Karpas-422 (cell line): Measurements from ENCODE around the gene NDUFA1. TPM values are rescaled to one million over a fixed set of nuclear protein-coding genes. Genes with fewer than 3 reads are reported as not detected.
"Not testable (repeated sequence)": the region's sequence is repeated elsewhere in the genome, so short reads cannot be mapped to it uniquely, and the experiment has no call there.

Experiments used
- DNase-seq: peaks from one replicate; pipeline ENCODE4 v3.0.0-alpha.2; 2015
- H2AFZ ChIP-seq: fragments of 200-600 bp; sonication (generic); 2 replicates; pipeline ENCODE4 v1.6.1; 2014; ENCODE audit warnings: antibody characterized with exemption, low read length, mixed read lengths
- H3K27ac ChIP-seq: fragments of 200-600 bp; sonication (generic); 2 replicates; pipeline ENCODE4 v1.5.1; 2014; ENCODE audit warnings: mild to moderate bottlenecking, low read length, moderate library complexity
- H3K27me3 ChIP-seq: fragments of 200-600 bp; sonication (generic); 2 replicates; pipeline ENCODE4 v1.6.1; 2014; ENCODE audit warnings: low read length, mixed read lengths
- H3K36me3 ChIP-seq: fragments of 200-600 bp; sonication (generic); 2 replicates; pipeline ENCODE4 v1.6.1; 2014; ENCODE audit warnings: low read length, mixed read lengths; ENCODE audit not compliant: insufficient read depth
- H3K4me1 ChIP-seq: fragments of 200-600 bp; sonication (generic); 2 replicates; pipeline ENCODE4 v1.6.1; 2014; ENCODE audit warnings: mild to moderate bottlenecking, low read length, mixed read lengths
- H3K4me2 ChIP-seq: fragments of 200-600 bp; sonication (generic); 2 replicates; pipeline ENCODE4 v1.6.1; 2014; ENCODE audit warnings: low read length, low read depth, mild to moderate bottlenecking; ENCODE audit not compliant: poor library complexity, severe bottlenecking
- H3K4me3 ChIP-seq: fragments of 200-600 bp; sonication (generic); 2 replicates; pipeline ENCODE4 v1.5.1; 2014; ENCODE audit warnings: mild to moderate bottlenecking, antibody characterized with exemption, low read length, mixed read lengths
- H3K79me2 ChIP-seq: fragments of 200-600 bp; sonication (generic); 2 replicates; pipeline ENCODE4 v1.6.1; 2014; ENCODE audit warnings: mild to moderate bottlenecking, low read length, mixed read lengths
- H3K9ac ChIP-seq: fragments of 200-600 bp; sonication (generic); 2 replicates; pipeline ENCODE4 v1.6.0; 2014; ENCODE audit warnings: low read length
- H3K9me2 ChIP-seq: fragments of 200-600 bp; sonication (generic), shearing (Covaris generic); replicated peaks from 2 replicates; pipeline ENCODE4 v1.6.0; 2014; ENCODE audit warnings: mild to moderate bottlenecking, low read length, moderate library complexity; ENCODE audit not compliant: insufficient read depth
- H3K9me3 ChIP-seq: fragments of 300-700, 200-600 bp; sonication (generic); 2 replicates; pipeline ENCODE4 v1.6.1; 2014; ENCODE audit warnings: low read length, mixed read lengths
- H4K20me1 ChIP-seq: fragments of 200-600 bp; sonication (generic); 2 replicates; pipeline ENCODE4 v1.6.1; 2014; ENCODE audit warnings: mild to moderate bottlenecking, antibody characterized with exemption, low read length, low read depth; ENCODE audit not compliant: insufficient read depth
- total RNA-seq: library from RNA; depleted of rRNA; stranded (reverse); fragments of >200 nt; shearing (Covaris generic); gene quantifications from 2 replicates; pipeline ENCODE4 v1.2.3, GENCODE V29; 2014; ENCODE audit warnings: low replicate concordance

The NDUFA1 gene
- total RNA-seq, 1 experiment from 2014 or later, result 150 TPM

DNA sequence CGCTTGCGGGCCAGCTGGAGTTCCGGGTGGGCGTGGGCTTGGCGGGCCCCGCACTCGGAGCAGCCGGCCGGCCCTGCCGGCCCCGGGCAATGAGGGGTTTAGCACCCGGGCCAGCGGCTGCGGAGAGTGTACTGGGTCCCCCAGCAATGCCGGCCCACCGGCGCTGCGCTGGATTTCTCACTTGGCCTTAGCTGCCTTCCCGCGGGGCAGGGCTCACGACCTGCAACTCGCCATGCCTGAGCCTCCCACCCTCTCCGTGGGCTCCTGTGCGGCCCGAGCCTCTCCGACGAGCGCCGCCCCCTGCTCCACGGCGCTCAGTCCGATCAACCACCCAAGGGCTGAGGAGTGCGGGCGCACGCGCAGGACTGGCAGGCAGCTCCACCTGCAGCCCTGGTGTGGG is 19.0 kb downstream of the NDUFA1 start:
- not testable (repeated sequence) for H2AFZ ChIP-seq, H3K36me3 ChIP-seq, H4K20me1 ChIP-seq, H3K4me3 ChIP-seq, H3K27me3 ChIP-seq, H3K4me2 ChIP-seq, H3K79me2 ChIP-seq, DNase-seq, H3K9me2 ChIP-seq, H3K27ac ChIP-seq, H3K9ac ChIP-seq, H3K9me3 ChIP-seq, H3K4me1 ChIP-seq

DNA sequence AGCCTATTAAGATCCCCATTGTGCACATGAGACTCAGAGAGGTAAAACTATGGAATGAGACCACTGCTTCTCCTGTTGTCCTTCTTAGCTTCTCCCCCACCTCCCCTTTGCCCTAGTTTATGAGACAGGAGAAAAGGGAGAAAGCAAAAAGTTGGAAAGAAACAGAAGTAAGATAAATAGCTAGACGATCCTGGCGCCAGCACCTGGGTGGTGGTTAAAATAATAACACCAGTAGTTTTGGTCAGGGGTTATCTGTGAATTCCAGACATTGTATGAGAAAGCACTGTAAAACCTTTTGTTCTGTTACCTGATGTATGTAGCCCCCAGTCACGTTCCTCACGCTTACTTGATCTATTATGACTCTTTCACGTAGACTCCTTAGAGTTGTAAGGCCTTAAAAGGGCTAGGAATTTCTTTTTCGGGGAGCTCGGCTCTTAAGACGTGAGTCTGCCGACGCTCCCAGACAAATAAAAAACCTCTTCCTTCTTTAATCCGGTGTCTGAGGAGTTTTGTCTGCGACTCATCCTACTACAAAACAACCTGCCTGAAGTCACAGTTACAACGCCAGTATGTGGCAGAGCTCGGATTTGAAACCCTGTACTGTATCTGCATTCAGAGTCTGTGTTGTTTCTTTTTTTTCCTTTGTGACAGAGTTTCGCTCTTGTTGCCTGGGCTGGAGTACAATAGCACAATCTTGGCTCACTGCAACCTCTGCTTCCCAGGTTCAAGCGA is 20.5 kb downstream of the NDUFA1 start:
- not testable (repeated sequence) for H3K9me2 ChIP-seq, H3K4me1 ChIP-seq, H3K4me2 ChIP-seq, H3K27ac ChIP-seq, H2AFZ ChIP-seq, H3K9me3 ChIP-seq, H4K20me1 ChIP-seq, H3K36me3 ChIP-seq, H3K79me2 ChIP-seq, H3K4me3 ChIP-seq, H3K9ac ChIP-seq, DNase-seq, H3K27me3 ChIP-seq

DNA sequence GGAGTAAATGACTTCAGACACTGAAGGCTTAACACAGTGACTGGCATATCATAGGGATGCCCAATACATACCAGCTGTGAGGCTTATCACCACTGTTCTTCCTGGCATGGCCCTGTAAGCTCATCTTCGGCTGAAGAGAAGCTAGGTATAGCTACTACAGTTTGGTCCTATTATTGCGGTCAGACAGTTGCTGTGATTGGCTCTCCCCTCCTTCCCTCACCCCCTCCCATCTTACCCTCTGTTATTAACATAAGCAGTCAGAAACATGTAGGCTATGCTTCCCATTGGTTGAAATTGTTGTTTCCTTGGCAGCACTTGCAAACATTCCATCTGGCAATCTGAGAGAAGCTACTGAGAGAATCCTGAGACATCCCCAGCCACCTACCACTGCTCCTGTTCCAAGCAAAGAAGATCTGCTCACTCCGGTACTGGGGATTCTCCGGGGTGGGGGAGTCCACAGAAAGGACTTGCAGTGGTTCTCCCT is 24.3 kb downstream of the NDUFA1 start, which contains the start of gene AKAP14:
Gene AKAP14, plus strand, starts transcription at position 51 of the 484 bp plus-strand sequence. CDS start 7,331 bp downstream, outside the sequence.
- Histone ChIP-seq H3K4me3 (no peak within 1 kb of the TSS), H3K27ac (no peak within 1 kb of the TSS), H3K9me2 (no peaks in the 10 kb centered on the region), H2AFZ (no peak within 1 kb of the TSS), H3K9me3 (no peaks in the 10 kb centered on the region), H3K4me1 (peaks cover 5% of the 10 kb centered on the region), H3K9ac (no peak within 1 kb of the TSS), H3K79me2 (no peaks in the 10 kb centered on the region), H3K27me3 (no peaks in the 10 kb centered on the region), H3K36me3 (no peaks in the 10 kb centered on the region), H4K20me1 (no peaks in the 10 kb centered on the region), H3K4me2 (no peak within 1 kb of the TSS)
- no peak for DNase-seq

DNA sequence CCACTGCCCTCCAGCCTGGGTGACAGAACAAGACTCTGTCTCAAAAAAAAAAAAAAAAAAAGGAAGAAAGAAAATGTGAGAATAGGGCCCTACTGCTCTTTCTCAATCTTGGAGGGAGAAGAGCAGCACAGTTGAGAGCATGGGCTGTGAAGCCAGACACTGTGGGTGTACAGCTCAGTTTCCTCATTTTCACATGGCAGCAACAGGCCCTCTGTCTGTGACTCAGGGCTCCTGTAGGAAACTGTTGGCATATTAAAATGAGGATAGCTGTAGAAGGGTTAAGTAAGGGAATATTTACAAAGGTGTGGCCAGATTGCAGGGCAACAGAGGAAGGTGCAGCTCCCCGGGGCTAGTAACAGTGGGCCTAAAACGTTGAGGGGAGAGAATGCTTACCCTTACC is 27.5 kb downstream of the NDUFA1 start:
- H3K36me3 ChIP-seq, result no peaks in the 10 kb centered on the region
- no peaks in the 10 kb centered on the region for H3K9me3 ChIP-seq
- H3K9ac ChIP-seq, result no peak overlapping the region
- H3K4me3 ChIP-seq, result no peak overlapping the region
- H3K4me1 ChIP-seq, result peaks cover 5% of the 10 kb centered on the region
- H3K27ac ChIP-seq, result no peak overlapping the region
- no peak overlapping the region for H3K4me2 ChIP-seq
- no peak for DNase-seq
- H2AFZ ChIP-seq, result no peak overlapping the region
- no peaks in the 10 kb centered on the region for H3K27me3 ChIP-seq
- no peaks in the 10 kb centered on the region for H4K20me1 ChIP-seq
- no peaks in the 10 kb centered on the region for H3K79me2 ChIP-seq
- H3K9me2 ChIP-seq, result no peaks in the 10 kb centered on the region

DNA sequence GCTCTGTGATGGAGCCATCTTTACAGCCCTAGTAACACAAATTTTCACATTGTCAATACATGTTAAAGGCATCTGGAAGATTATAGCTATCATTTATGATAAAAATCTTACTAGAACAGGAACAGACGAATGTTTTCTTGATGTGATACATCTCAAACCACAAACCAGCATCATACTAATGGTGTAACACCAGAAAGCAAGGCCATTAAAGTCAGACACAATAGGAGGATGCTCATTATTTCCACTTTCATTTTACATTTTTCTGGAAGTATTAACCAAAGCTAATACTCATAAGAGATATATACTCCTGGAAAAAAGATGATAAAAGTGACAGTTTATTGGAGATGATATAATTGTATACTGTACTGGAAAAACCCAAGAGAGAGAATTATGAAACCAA is 29.3 kb downstream of the NDUFA1 start:
- Histone ChIP-seq H3K79me2 (no peaks in the 10 kb centered on the region), H3K4me3 (no peak overlapping the region), H3K4me1 (no peaks in the 10 kb centered on the region), H3K9ac (no peak overlapping the region), H4K20me1 (no peaks in the 10 kb centered on the region), H3K9me3 (no peaks in the 10 kb centered on the region), H3K27ac (no peak overlapping the region), H3K27me3 (no peaks in the 10 kb centered on the region), H3K4me2 (no peak overlapping the region), H2AFZ (no peak overlapping the region), H3K36me3 (no peaks in the 10 kb centered on the region), H3K9me2 (no peaks in the 10 kb centered on the region)
- no peak for DNase-seq

DNA sequence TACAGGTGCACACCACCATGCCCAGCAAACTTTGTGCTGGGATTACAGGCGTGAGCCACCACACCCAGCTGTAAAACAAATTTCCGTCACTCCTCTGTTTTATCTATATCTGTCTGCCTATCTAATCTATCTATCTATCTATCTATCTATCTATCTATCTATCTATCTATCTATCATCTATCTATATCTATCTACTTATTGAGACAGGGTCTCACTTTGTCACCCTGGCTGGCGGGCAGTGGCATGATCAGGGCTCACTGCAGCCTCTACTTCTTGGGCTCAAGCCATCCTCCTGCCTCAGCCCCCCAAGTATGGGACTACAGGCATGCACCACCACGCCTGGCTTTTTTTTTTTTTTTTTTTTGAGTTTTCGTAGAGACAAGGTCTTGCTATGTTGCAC is 44.7 kb downstream of the NDUFA1 start:
- H3K27ac ChIP-seq, result no peak overlapping the region
- no peaks in the 10 kb centered on the region for H3K4me1 ChIP-seq
- H3K36me3 ChIP-seq, result no peaks in the 10 kb centered on the region
- H3K27me3 ChIP-seq, result no peaks in the 10 kb centered on the region
- H4K20me1 ChIP-seq, result no peaks in the 10 kb centered on the region
- no peak overlapping the region for H3K4me2 ChIP-seq
- no peak overlapping the region for H3K4me3 ChIP-seq
- H2AFZ ChIP-seq, result no peak overlapping the region
- no peaks in the 10 kb centered on the region for H3K9me2 ChIP-seq
- H3K9me3 ChIP-seq, result no peaks in the 10 kb centered on the region
- no peaks in the 10 kb centered on the region for H3K79me2 ChIP-seq
- DNase-seq, result no peak
- no peak overlapping the region for H3K9ac ChIP-seq

DNA sequence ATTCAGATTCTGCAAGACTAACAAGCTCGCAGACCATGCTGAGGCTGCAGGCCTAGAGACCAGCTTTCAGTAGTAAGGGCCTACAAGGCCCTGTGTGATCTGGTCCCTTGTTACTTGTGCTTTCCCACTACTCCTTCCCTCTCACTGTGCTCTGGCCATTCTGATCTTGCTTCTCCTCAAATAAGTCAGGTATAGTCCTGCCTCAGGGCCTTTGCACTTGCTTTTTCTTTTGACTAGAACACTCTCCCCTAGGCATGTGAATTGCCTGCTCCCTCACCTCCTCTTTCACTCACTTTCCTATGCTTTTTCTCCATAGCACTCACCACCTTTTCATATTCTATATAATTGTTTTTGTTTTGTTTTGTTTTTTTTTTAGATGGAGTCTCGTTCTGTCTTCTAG is 46.2 kb downstream of the NDUFA1 start:
- DNase-seq, result no peak
- H3K4me2 ChIP-seq, result no peak overlapping the region
- H4K20me1 ChIP-seq, result no peaks in the 10 kb centered on the region
- no peaks in the 10 kb centered on the region for H3K4me1 ChIP-seq
- H3K79me2 ChIP-seq, result no peaks in the 10 kb centered on the region
- no peaks in the 10 kb centered on the region for H3K27me3 ChIP-seq
- no peaks in the 10 kb centered on the region for H3K36me3 ChIP-seq
- H3K9me2 ChIP-seq, result no peaks in the 10 kb centered on the region
- H3K4me3 ChIP-seq, result no peak overlapping the region
- no peaks in the 10 kb centered on the region for H3K9me3 ChIP-seq
- H2AFZ ChIP-seq, result no peak overlapping the region
- H3K9ac ChIP-seq, result no peak overlapping the region
- no peak overlapping the region for H3K27ac ChIP-seq

DNA sequence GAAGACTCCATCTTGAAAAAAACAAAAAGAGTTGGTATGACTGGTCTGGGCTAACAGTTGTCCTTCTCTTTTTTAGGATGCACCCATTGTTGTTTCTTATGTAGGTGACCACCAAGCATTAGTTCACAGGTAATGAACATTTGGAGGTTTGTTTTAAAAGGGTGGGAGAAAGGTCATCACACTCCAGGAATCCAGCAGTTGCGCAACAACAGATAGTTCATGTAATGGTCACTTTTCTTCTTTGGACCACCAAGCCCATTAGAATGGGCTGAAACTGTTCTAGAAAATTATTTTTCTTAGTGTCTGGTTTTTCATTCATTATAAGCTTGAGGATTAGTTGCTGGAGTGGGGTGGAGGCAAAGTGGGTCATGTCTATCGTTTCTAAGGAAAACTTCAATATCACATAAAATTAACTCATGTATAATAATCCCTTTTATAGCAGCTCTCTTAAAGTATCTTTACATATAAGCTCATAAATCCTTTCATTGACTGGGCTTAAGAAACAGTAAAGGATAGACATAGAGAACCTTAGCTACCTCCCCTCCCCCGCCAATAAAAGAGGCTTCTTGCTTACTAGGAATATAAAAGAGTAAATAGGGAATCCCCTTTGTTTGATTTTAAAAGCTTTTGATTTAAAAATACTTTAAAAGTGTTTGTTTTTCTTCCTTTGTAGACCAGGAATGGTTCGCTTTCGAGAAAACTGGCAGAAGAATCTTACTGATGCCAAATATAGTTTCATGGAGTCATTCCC is 48.4 kb downstream of the NDUFA1 start:
- Histone ChIP-seq H3K4me2 (no peak overlapping the region), H3K4me1 (no peaks in the 10 kb centered on the region), H3K27me3 (no peaks in the 10 kb centered on the region), H3K9me3 (no peaks in the 10 kb centered on the region), H3K9ac (no peak overlapping the region), H2AFZ (no peak overlapping the region), H3K4me3 (no peak overlapping the region), H3K36me3 (no peaks in the 10 kb centered on the region), H3K27ac (no peak overlapping the region), H3K79me2 (no peaks in the 10 kb centered on the region), H3K9me2 (no peaks in the 10 kb centered on the region), H4K20me1 (no peaks in the 10 kb centered on the region)
- no peak for DNase-seq
